HepG2 (cell line): ENCODE measurements around the gene C2. TPM values are rescaled to one million over a fixed set of nuclear protein-coding genes. Genes with fewer than 3 reads are reported as not detected.

ENCODE experiments used
- CEBPZ ChIP-seq: IDR thresholded peaks from 2 replicates; pipeline ENCODE4 v1.6.1; 2012; ENCODE audit warnings: low read length, improper control_type of control experiment
- HNRNPLL ChIP-seq: fragments of 200-400 bp; formaldehyde crosslinking; IDR thresholded peaks from 2 replicates; pipeline ENCODE4 v1.6.1; 2017; ENCODE audit warnings: mild to moderate bottlenecking, low read depth, low read length; ENCODE audit not compliant: poor library complexity, severe bottlenecking
- MNT ChIP-seq: fragments of 450-650 bp; IDR thresholded peaks from 2 replicates; pipeline ENCODE4 v1.6.1; 2016
- NFYC ChIP-seq: IDR thresholded peaks from 2 replicates; pipeline ENCODE4 v1.6.1; 2016; ENCODE audit warnings: missing genetic modification reagents, missing compliant biosample characterization
- POGZ ChIP-seq: sonication (generic); formaldehyde crosslinking; IDR thresholded peaks from 2 replicates; pipeline ENCODE4 v1.4.0; 2020; ENCODE audit warnings: mild to moderate bottlenecking, missing genetic modification reagents
- REST ChIP-seq, 2 experiments: IDR thresholded peaks; 2 replicates each; pipeline ENCODE4 v1.6.1; 2011 to 2012; ENCODE audit warnings: low read length in 2 of 2, borderline replicate concordance in 1 of 2, low read depth in 1 of 2, mild to moderate bottlenecking in 1 of 2, moderate library complexity in 1 of 2
- RFX1 ChIP-seq: fragments of 450-650 bp; IDR thresholded peaks from 2 replicates; pipeline ENCODE4 v1.6.1; 2017
- SCMH1 ChIP-seq: sonication (generic); formaldehyde crosslinking; IDR thresholded peaks from 2 replicates; pipeline ENCODE4 v1.9.0; 2021; ENCODE audit warnings: missing genetic modification reagents, mild to moderate bottlenecking, borderline replicate concordance
- SOX5 ChIP-seq: IDR thresholded peaks from 2 replicates; pipeline ENCODE4 v1.6.1; 2016; ENCODE audit warnings: borderline replicate concordance
- TCF12 ChIP-seq, 2 experiments: fragments of 450-650 bp in 1 of 2; sonication (generic) in 1 of 2; formaldehyde crosslinking in 1 of 2; IDR thresholded peaks; 2 replicates each; pipeline versions ENCODE4 v1.6.1 to v1.8.0; 2017 to 2022; ENCODE audit warnings: antibody characterized with exemption in 1 of 2, mild to moderate bottlenecking in 1 of 2, missing genetic modification reagents in 1 of 2, moderate library complexity in 1 of 2
- TEAD2 ChIP-seq: sonication (generic); formaldehyde crosslinking; IDR thresholded peaks from 2 replicates; pipeline ENCODE4 v1.9.0; 2021; ENCODE audit warnings: missing genetic modification reagents
- TOE1 ChIP-seq: sonication (generic); formaldehyde crosslinking; IDR thresholded peaks from 2 replicates; pipeline ENCODE4 v1.4.0; 2020; ENCODE audit warnings: mild to moderate bottlenecking, missing genetic modification reagents
- YEATS4 ChIP-seq: sonication (generic); formaldehyde crosslinking; IDR thresholded peaks from 2 replicates; pipeline ENCODE4 v1.4.0; 2020; ENCODE audit warnings: missing genetic modification reagents, borderline replicate concordance
- ZFX ChIP-seq: sonication (generic); formaldehyde crosslinking; IDR thresholded peaks from 2 replicates; pipeline ENCODE4 v1.4.0; 2020; ENCODE audit warnings: mild to moderate bottlenecking, low read depth, missing genetic modification reagents, moderate library complexity
- ZNF18 ChIP-seq: sonication (generic); formaldehyde crosslinking; IDR thresholded peaks from 2 replicates; pipeline ENCODE4 v1.8.0; 2022; ENCODE audit warnings: mild to moderate bottlenecking, missing genetic modification reagents; ENCODE audit not compliant: insufficient replicate concordance
- ZNF720 ChIP-seq: sonication (generic); formaldehyde crosslinking; IDR thresholded peaks from 2 replicates; pipeline ENCODE4 v1.4.0; 2020; ENCODE audit warnings: missing genetic modification reagents
- ZSCAN29 ChIP-seq: sonication (generic); formaldehyde crosslinking; conservative IDR thresholded peaks from 2 replicates; pipeline ENCODE4 v1.4.0; 2020; ENCODE audit warnings: mild to moderate bottlenecking, missing genetic modification reagents
- ZSCAN31 ChIP-seq: sonication (generic); formaldehyde crosslinking; IDR thresholded peaks from 2 replicates; pipeline ENCODE4 v1.5.0; 2020; ENCODE audit warnings: low read depth, mild to moderate bottlenecking, missing genetic modification reagents
- polyA plus RNA-seq, 8 experiments: library from polyadenylated mRNA; depleted of rRNA in 3 of 8; stranded (reverse) in 7 of 8; unstranded in 1 of 8; fragments of >200 nt; fragmentation: Illumina TruSeq in 4 of 8; extraction: Trizol in 4 of 8; gene quantifications; 2 replicates each; pipeline versions ENCODE4 v1.2.1 to v1.2.3, GENCODE V29; 2011 to 2016; ENCODE audit warnings: low read depth in 4 of 8, missing spikeins in 1 of 8, mixed read lengths in 1 of 8; ENCODE audit not compliant: insufficient read depth in 1 of 8
- total RNA-seq, 5 experiments: library from RNA; depleted of rRNA; stranded (reverse); fragments of >200 nt; fragmentation: Illumina TruSeq; extraction: Trizol; gene quantifications; 2 replicates each; pipeline ENCODE4 v1.2.3, GENCODE V29; 2016; ENCODE audit warnings: low read depth in 1 of 5

Gene C2
- total and polyA plus RNA-seq, 2 of the 13 experiments (the other 11 are each of a cell fraction or from before 2014, with no cell fraction given) = 165 to 307 TPM

GRCh38 chr6:31945507-31946369, 18.2 kb downstream of the C2 start, which contains the start of gene CFB (continued):
- TF ChIP-seq ZNF18 (CRISPR knock-in tag) (peak; percentile 73), ZNF720 (no peak), REST (IDR thresholded peaks at IDR 0.05; ENCODE audit: borderline replicate concordance in 1 of 2, low read depth in 1 of 2, low read length in 2 of 2) (peak in 1 of 2 experiments; percentile 74; a peak in 1 of 4 replicates), SOX5 (CRISPR knock-in tag) (peak; percentile 84), NFYC (CRISPR knock-in tag) (peak; percentile 69), ZSCAN31 (CRISPR knock-in tag) (peak; percentile 91), YEATS4 (CRISPR knock-in tag) (peak; percentile 56), CEBPZ (no peak), TOE1 (CRISPR knock-in tag) (peak; percentile 55), MNT (peak; percentile 26; the same call in 1 of the 2 replicates), RFX1 (no peak), ZFX (peak; percentile 84), SCMH1 (CRISPR knock-in tag) (no peak), POGZ (CRISPR knock-in tag) (peak; percentile 51), TCF12 (IDR thresholded peaks at IDR 0.05) (no peak), TCF12 (CRISPR knock-in tag; IDR thresholded peaks at IDR 0.05) (0 out of 2 replicates have a peak, but pooled peaks have one; percentile 22), TEAD2 (CRISPR knock-in tag) (no peak), ZSCAN29 (CRISPR knock-in tag) (peak; percentile 69; the same call in 1 of the 2 replicates), HNRNPLL (no peak)
